Activated CD8-positive, alpha-beta memory T cell treated with anti-CD3 and anti-CD28 coated beads for 48 hours (primary cell): Measurements from ENCODE around the gene HINT3.
"Not testable (repeated sequence)": the region's sequence is repeated elsewhere in the genome, so short reads cannot be mapped to it uniquely, and the experiment has no call there.

ENCODE experiments used
- DNase-seq, 3 experiments: peaks; one replicate each; pipeline ENCODE4 v3.0.0-alpha.2; 2020; ENCODE audit warnings: low read depth in 2 of 3, low spot score in 2 of 3

The HINT3 gene

DNA sequence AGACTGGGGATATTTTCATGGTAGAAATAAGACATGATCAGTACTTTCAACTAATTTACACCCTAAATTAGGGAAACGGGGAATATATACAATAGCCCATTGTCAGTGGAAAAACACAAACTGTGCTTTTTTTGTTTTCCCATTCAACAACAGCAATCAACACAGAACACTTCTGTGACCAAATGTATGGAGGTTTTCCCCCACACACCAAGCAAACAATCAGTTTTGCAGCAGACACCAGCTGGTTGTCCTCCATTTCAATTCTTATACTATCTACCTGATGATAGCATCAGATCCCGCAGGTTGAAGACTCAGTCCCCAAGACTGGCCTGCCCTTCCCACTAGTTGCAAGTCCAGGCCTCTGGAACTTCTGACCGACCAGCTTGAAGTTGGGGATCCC is 4.5 kb downstream of the HINT3 start:
- DNase-seq, result no peak

DNA sequence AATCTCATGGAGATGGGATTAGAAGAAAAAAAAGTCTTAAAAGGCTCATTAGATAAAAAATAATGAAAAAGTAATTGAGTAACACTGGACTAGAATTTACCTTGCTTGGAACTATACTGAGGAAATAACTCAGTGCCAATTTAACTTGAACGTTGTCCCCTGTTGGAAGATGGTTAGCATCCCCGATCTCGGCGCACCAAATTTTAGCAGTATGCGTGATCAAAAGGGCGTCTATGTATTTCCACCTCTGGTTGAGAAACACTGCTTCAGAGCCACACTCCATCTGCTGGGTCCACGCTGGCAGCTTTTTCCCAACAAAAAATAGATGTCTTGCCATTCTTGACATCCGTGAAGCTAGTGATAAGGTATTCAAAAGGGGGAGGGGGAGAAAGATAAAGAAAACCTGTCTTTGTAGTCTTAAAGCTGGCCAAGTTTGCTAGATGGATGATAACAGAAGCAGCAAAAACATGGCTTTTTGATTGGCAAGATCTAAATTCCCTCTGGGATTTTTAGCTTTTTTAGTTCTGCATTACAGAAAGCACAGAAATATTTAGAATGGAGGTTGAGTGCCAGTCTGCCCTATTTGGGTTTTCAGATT is 6.4 kb downstream of the HINT3 start:
- DNase-seq, result no peak

DNA sequence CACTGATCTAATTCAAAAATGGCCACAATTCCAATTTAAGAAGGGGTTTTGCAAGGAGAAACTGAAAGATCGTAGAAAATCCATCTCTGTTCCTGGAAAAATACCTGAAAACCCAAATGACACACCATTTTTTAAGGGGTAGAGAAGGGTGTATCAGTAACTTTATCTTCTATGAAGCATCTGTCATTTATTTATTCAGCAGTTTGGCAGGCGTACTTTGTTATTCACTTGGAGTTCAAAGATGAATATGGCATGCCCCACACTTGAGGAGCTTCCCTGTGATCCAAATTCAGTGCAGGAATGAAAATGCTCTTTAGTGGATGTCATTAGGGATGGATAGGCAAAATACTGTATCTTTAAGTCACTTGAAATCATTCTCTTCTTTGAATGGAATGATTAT is 7.2 kb downstream of the HINT3 start:
- no peak for DNase-seq

DNA sequence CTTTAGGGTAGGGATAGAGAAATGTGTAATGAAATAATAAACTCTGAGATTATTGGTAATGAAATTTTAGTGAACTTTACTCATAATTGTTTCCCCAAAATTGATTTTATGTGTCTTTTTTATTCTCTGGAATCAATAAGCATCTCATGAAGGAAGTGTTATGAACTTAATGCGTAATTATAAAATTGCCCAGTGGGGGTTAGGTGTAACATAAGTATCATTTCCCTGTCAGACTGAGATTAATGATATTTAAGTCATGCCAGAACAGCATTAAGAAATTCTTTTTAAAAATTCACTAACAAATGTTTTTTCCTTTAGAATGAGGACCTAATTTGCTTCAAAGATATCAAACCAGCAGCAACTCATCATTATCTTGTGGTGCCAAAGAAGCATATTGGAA is 10.0 kb downstream of the HINT3 start:
- no peak for DNase-seq

DNA sequence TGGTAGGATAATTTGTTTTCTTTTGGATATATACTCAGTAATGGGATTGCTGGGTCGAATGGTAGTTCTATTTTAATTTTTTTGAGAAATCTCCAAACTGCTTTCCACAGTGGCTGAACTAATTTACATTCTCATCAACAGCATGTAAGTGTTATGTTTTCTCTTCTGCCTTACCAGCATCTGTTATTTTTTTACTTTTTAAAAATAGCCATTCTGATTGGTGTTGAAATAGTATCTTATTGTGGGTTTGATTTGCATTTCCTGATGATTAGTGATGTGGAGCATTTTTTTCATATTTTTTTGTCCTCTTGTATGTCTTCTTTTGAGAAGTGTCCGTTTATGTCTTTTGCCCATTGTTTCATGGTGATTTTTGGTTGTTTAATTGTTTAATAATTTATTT is 11.9 kb downstream of the HINT3 start:
- DNase-seq, result no peak

DNA sequence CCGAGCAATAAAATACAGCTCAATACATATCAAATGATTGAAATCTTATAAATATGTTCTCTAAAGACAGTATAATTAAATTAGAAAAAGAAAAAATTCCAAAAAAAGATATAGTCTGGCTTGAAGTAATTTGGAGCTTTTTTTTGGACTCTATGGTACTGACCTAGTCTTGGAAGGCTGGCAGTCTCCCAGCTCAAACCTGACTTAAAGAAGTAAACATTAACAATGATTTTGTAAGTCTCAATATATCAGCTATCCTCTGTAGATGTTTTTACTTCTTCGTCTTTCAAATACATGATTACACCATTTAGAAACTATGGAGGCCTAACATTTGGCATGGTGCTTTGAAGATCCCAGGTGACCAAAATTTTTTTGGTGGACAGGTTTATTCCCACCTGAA is 14.2 kb downstream of the HINT3 start:
- no peak for DNase-seq

DNA sequence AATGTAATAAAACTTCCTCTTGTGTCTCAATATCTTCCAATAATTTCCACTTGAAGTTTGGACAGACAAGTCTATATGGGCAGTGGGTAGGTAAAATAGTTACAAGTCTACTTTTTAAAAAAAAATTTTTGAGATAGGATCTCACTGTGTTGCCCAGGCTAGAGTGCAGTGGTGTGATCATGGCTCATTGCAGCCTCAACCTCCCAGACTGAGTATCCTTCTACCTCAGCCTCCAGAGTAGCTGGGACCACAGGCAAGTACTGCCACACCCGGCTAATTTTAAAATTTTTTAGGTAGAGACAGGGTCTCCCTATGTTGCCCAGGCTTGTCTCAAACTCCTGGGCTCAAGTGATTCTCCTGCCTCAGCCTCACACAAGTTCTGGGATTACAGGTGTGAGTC is 15.9 kb downstream of the HINT3 start:
- DNase-seq, result not testable (repeated sequence)

DNA sequence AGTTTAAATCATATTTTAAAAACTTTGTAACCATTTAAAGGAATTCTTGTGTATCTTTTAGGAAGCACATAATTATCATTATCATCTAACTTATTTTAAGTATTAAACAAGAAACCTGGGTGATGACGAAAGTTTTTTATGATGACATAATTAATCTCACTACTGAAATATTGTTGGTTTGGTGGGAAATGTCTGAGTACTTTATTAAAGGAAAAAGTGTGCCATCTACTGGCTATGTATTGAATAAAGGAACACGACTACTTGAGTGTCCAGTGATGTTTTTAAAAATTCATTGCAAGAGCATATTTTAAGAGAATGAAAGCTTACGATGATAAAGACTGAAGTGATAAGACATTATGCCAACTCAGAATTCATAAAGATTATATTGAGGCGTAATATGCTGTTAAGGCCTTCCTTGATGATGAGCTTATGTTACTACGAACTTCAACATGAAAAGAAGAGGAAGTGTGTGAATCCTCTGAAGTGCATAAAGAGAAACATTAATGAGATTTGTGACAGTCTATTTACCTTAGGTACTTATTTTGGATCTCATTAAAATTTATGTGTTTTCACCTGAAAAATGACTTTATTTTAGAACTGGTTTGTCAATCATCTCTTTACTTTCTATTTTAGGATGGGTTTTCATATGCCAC is 17.8 kb downstream of the HINT3 start:
- no peak for DNase-seq

DNA sequence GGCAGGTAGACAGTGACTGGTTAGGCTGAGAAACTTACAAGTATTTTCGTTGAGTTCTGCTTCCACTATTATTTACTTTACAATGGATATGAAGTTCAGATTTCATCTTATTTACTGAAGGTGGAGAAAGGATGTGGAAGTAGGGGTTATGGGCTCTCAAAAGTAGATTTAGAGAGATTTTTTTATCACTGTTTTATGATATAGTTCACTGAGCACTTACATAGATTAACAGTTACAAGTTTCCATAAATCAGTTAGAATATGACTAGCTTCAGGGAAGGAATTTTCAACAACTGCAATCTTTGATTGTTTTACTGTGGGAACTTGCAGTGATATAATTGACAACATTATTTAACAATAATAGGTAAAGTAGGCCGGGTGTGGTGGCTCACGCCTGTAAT is 22.5 kb downstream of the HINT3 start:
- DNase-seq, result no peak

DNA sequence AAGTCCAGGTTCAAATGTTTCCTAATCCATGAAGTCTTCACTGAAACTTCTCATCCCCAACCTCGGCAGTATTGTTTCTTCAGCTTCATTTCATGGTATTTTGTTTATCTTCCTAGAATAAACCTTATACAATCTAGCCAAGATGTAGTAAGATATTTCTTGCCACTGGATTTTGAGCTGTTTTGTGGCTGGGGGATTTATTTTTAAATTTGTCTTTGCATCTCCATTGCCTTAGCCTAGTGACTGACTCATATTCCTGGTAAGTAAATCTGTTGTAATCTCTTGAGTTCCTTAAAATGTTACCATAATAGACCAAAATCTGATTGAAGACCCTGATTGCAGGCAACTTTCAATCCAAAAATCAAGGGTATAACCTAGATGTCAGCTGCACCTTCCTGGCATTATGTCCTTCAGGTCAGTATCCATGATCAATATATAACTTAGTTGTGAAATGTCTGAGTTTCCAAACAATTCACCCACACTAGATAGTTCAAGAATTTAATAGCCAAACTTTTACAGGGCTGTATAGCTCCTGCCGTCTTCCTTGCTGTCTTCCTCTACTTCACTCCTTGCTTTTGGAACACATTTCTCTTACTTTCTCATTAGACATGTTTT is 25.1 kb downstream of the HINT3 start:
- no peak for DNase-seq

DNA sequence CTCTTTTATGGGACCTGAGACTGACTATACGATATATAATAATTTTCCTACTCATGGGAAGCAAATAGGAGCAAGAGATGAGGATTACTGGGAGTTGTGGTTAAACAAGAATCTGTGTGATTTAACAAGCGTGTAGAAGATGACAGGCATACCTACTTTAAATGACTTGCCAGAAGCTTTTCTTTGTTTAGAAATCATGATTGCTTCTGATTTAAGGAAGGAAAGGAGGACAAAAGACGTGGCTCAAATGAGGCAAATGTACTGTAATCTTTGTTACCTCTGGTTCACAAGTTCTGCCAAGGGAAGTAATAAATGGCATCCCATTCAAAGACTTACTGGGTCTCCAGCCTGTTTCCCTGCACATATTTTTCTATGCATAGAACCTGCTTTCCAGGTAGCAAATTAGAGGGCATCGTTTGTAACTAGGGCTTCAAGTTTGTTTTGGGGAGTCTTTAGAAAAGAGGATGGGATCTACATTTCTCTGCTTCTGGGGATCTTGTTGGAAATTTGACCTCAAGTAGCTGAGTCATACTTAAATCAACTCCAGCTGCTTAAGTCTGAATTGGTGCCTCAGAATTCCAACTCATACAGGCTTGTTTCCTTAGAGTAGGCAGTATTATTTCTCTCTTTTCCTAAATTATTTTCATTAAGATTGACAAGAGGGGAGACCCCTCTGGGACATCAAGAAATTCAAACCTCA is 26.8 kb downstream of the HINT3 start:
- no peak for DNase-seq

DNA sequence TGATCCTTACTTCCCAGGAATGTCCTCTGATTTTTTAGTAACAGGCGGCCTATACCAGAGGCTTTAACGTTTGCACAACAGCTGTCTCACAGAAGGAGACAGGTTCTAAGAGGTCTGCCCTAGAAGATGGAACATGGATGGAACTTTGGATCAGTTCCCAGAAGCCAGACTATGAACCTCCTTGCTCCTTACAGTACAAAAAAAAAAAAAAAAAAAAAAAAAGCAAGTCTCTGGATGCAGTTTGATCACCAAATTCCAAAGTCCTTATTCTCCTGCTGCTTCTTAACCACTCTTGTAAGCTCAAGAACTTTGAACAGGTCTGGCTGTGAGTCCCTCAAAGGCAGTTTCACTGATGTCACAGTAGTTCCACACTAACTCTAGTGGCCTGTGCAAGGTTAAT is 27.7 kb downstream of the HINT3 start:
- no peak for DNase-seq

DNA sequence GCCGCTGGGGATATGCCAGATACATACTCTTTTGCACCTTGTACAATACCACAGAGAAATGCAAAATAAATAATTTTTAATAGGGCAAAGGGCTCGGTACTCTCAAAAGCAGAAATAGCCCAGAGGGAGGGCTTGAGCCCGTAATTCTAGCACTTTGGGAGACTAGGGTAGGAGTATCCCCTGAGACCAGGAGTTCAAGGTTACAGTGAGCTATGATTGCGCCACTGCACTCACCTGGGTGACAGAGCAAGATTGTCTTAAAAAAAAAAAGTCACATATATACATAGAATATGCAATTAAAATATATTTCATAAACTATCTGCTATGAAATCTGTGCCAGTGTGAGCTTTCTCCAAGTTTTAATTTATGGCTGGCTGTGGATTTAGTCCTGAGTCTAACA is 29.0 kb downstream of the HINT3 start:
- DNase-seq, result no peak

DNA sequence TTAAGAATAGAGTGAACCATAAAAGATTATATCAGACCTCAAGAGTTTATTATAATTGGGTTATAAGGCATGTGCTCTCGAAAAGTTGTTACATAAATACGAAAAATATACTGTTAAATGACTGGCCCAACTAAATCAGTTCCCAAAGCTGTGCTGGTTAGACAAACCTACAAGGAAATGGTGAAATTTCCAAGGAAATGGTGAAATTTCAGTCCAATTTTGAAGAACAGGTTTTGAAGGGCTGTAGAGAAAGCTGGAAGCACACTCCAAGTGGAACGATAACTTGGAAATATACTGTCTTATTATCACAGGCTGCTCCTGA is 29.4 kb downstream of the HINT3 start:
- DNase-seq, result no peak

DNA sequence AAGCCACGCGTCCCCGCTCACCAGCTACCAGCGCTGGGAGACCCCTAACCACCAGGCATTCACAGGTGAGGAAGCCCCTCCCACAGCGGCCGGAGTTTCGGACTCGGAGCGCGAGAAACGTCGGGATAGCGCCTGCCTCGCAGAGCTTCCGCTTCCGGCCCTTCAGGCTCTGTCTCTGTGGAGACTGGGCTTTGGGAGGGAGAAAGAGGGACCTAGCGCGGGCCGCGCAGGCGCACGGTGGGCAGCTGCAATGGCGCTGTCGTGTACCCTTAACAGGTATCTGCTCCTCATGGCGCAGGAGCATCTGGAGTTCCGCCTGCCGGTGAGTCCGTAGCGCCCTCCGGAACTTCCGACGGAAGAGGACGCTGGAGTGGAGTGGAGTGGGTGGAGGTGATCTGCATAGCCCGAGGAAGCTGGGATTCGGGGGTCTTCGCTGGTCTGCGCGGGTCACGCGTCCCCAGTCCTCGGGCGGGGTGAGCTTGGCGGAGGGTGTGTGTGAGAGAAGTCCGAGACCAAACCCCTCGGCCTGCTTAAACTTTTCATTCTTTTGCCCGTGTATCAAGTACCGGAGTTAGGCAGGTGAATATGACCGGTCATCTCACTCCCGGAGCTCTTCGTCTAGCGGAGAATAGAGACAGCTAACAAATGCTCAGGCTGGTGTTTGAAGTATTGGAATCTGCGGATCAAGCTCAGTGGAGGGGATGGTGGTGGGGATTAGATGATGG is 29.9 kb downstream of the HINT3 start, which contains the start of gene TRMT11:
Gene TRMT11, plus strand, starts transcription at position 240 of the 725 bp plus-strand sequence. Its CDS starts 11 bp downstream, at position 251.
- DNase-seq, result peak; percentile 51 to 69 (median 68)

DNA sequence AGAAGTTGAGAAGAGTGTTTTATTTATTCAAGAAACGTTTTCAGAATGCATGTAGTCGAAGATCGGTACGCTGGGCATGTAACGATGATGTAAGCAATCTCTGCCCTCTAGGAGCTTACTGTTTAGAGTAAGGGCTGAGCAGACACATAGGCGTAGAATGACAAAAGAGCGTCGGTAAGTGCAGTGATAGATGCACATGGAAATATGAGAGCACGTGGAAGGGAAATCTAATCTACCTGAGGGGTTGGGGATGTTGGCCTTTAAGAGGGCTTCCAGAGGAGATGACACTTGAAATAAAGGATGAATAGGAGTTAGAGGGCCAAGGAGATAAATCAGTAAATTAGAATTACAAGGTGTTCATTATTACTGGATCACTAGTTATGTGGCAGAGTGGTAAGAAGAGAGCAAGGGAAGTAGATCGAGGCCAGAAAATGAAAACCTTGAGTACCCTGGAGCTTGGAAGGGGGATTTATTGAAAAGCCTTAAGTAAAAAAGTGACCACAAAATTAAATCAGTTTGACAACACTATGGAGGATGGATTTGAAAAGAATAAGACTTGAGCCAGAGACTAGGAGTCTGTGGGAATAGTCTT is 30.6 kb downstream of the HINT3 start:
- no peak for DNase-seq

DNA sequence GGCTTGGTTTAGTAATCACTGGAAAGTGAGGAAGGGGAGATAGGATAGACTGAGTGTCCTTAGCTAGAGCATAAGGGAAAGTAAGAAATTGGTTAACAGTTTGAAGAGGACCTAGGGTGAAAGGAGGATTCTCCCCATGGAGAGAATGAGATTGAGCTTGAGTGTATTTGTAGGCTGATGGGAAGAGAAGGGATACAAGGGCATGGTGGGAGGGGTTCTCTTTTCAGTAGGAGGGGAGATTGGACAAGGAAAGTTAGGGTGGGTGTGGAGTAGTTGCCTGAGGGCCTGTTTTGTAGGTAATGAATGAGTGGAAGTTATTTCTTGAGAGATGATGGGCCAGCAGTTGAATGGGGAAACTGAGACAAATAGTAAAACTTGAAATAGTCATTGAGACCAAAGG is 31.7 kb downstream of the HINT3 start:
- no peak for DNase-seq

DNA sequence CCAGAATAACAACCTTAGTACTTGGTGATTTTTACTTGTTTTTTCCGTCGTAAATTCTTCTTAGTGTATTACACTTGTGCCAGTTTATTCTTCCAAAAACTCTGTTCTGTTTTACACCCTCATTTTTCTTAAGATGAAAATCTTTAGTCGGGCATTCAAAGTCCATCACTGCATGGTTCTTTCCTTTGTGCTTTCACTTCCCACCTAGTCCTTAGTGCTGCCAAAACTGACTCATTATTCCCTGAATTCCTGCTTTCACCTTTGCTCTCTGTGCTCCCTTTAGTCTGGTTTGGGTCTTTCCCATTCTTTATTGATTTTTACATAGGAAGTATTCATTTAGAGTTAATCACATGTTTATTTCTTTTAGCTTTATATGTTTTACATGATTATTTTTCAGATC is 33.1 kb downstream of the HINT3 start:
- DNase-seq, result no peak

DNA sequence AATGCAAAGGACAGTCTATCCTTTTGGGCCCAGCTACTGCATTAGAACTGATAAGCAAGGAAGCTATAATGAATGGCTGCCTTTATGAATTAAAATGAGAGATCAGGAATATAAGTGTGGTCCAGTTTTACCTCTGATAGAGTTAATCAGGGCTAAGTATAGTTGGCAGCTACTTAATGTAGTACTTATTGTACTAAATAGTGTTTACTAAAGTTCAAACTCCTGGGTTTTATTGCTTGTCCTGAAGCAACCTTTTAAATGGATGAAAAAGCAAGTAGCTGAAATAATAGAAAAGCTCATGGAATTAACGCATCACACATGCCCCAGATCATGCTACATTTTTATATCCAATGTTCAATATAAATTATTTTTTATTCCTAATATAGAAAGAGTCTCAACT is 35.1 kb downstream of the HINT3 start:
- DNase-seq, result no peak

DNA sequence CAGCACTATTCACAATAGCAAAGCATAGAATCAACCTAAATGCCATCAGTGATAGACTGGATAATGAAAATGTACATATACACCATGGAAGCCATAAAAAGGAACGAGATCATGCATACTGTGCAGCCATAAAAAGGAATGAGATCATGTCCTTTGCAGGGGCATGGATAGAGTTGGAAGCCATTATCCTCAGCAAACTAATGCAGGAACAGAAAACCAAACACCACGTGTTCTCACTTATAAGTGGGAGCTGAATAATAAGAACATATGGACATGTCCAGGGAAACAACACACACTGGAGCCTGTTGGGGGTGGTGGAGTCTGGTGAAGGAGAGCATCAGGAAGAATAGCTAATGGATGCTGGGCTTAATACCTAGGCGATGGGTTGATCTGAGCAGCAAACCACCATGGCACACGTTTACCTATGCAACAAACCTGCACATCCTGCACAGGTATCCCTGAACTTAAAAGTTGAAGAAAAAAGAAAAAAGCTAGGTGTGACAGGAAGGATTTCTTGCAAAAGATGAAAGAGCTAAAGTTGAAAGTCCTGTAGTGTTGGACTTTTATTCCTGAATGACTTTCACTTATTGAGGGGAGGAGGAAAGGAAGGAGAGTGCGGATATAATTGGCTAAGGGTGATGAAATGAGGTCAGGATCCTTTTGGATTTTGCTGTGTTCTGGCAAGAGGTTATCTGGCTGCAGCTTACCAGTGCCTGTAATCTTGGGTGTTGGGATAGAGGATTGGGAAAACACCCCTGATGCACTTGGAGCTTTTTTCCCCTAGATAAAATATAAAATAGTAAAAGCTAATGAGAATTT is 38.3 kb downstream of the HINT3 start:
- DNase-seq, result no peak
